Lung (tissue), 12 donors: ENCODE data around the gene CIAO3. TPM values are rescaled to one million over a fixed set of nuclear protein-coding genes. Genes with fewer than 3 reads are reported as not detected.
"Not testable (repeated sequence)": the region's sequence is repeated elsewhere in the genome, so short reads cannot be mapped to it uniquely, and the experiment has no call there.

Experiments used
- ATAC-seq: fragments of 200-7000 bp; cut with Tn5 transposase; one replicate; pipeline ENCODE4 v1.9.1; 2020; ENCODE audit warnings: moderate number of reproducible peaks; ENCODE audit not compliant: insufficient read depth, low FRiP score
- DNase-seq, 3 donors: peaks; one replicate each; pipeline ENCODE4 v3.0.0-alpha.2; 2013 to 2017
- H3K27ac ChIP-seq, 2 donors: one replicate each; pipeline ENCODE4 v1.5.1; 2013; ENCODE audit warnings: mild to moderate bottlenecking in 2 of 2, moderate library complexity in 2 of 2, control low read depth in 1 of 2, inconsistent platforms in 1 of 2, low read depth in 1 of 2, low read length in 1 of 2
- H3K27me3 ChIP-seq, 3 donors: one replicate each; pipeline ENCODE4 v1.5.1; 2013; ENCODE audit warnings: low read length in 2 of 3; ENCODE audit not compliant: control insufficient read depth in 3 of 3, insufficient read depth in 3 of 3
- H3K36me3 ChIP-seq, 4 donors: one replicate each; pipeline ENCODE4 v1.5.1; 2013; ENCODE audit warnings: low read length in 4 of 4, mild to moderate bottlenecking in 1 of 4, moderate library complexity in 1 of 4; ENCODE audit not compliant: control insufficient read depth in 4 of 4, insufficient read depth in 4 of 4
- H3K4me1 ChIP-seq, 5 donors: one replicate each; pipeline ENCODE4 v1.5.1; 2013; ENCODE audit warnings: low read length in 5 of 5, mild to moderate bottlenecking in 2 of 5, moderate library complexity in 1 of 5; ENCODE audit not compliant: control insufficient read depth in 5 of 5, insufficient read depth in 5 of 5
- H3K4me3 ChIP-seq: one replicate; pipeline ENCODE4 v1.5.1; 2013; ENCODE audit warnings: mild to moderate bottlenecking, control low read depth, moderate library complexity
- H3K9ac ChIP-seq, 2 donors: one replicate each; pipeline ENCODE4 v1.5.1; 2013; ENCODE audit warnings: low read length in 2 of 2, control low read depth in 1 of 2; ENCODE audit not compliant: insufficient read depth in 1 of 2
- H3K9me3 ChIP-seq, 4 donors: one replicate each; pipeline ENCODE4 v1.5.1; 2013; ENCODE audit warnings: low read length in 3 of 4, mild to moderate bottlenecking in 1 of 4, moderate library complexity in 1 of 4; ENCODE audit not compliant: control insufficient read depth in 4 of 4, insufficient read depth in 3 of 4
- CTCF ChIP-seq: IDR thresholded peaks from 2 replicates; pipeline ENCODE4 v1.5.1; 2012; ENCODE audit warnings: mild to moderate bottlenecking; ENCODE audit errors: control extremely low read depth, extremely low read depth
- WGBS, 2 donors: extraction: QIAGEN DNeasy Blood & Tissue Kit; methylation state at CpG; one replicate each; pipeline ENCODE4 v1.1.7; 2013; 5-methylcytosine and 5-hydroxymethylcytosine counted together
- polyA plus RNA-seq, 2 donors: library from polyadenylated mRNA; stranded (reverse); fragments of 200-250 nt; gene quantifications; one replicate each; pipeline ENCODE4 v1.2.1, GENCODE V29; 2013
- total RNA-seq, 2 donors: library from RNA; depleted of rRNA in 1 of 2; stranded (reverse); fragments of >200 nt in 1 of 2; gene quantifications; one replicate each; pipeline ENCODE4 v1.2.1, GENCODE V29; 2014 to 2021
- donor health status: control.
- donor health status: control.
- donor health status: Bipolar disorder and iron deficiency.
- donor health status: healthy.
- donor health status: DM: yes; HTN: yes; CAD: no.

Gene CIAO3
- total and polyA plus RNA-seq, 4 donors, result 21.0 to 40.6 (median 30.7) TPM

GRCh38 chr16:743794-744500 is 3.1 kb upstream of the CIAO3 start:
- no peak overlapping the region for H3K4me3 ChIP-seq
- H3K4me1 ChIP-seq, result peaks cover 0 to 13% (median 5%) of the 10 kb centered on the region in 5 donors
- no peak overlapping the region for H3K27ac ChIP-seq
- ATAC-seq, result no peak
- WGBS, 2 donors, result 80 to 82% methylated on average over 21 of the region's 21 CpGs
- no peak for DNase-seq
- H3K27me3 ChIP-seq, result no peaks in the 10 kb centered on the region
- TF ChIP-seq CTCF, result no peak
- no peaks in the 10 kb centered on the region for H3K9me3 ChIP-seq
- H3K36me3 ChIP-seq, result peaks cover 0 to 2% (median 0%) of the 10 kb centered on the region in 4 donors
- H3K9ac ChIP-seq, result no peak overlapping the region

- not testable (repeated sequence) for ATAC-seq, H3K9ac ChIP-seq, H3K4me3 ChIP-seq, DNase-seq, H3K36me3 ChIP-seq, H3K27ac ChIP-seq, H3K27me3 ChIP-seq, H3K9me3 ChIP-seq
- 83 to 90% methylated on average over 14 of the region's 14 CpGs for WGBS, 2 donors
- peaks cover 0 to 13% (median 5%) of the 10 kb centered on the region in 5 donors for H3K4me1 ChIP-seq
These were observed 2.1 kb upstream of the CIAO3 start for GRCh38 chr16:742894-743293.

GRCh38 chr16:741986-742629 is 1.3 kb upstream of the CIAO3 start:
- no peak overlapping the region for H3K27ac ChIP-seq
- 91 to 95% methylated on average over 15 of the region's 15 CpGs for WGBS, 2 donors
- no peaks in the 10 kb centered on the region for H3K27me3 ChIP-seq
- no peak for DNase-seq
- H3K4me3 ChIP-seq, result no peak overlapping the region
- H3K9ac ChIP-seq, result no peak overlapping the region
- no peaks in the 10 kb centered on the region for H3K9me3 ChIP-seq
- H3K36me3 ChIP-seq, result peaks cover 0 to 9% (median 3%) of the 10 kb centered on the region in 4 donors
- TF ChIP-seq CTCF, result no peak
- H3K4me1 ChIP-seq, result peaks cover 0 to 13% (median 5%) of the 10 kb centered on the region in 5 donors
- ATAC-seq, result no peak

- peak overlapping the region; percentile 92 for H3K4me3 ChIP-seq
- TF ChIP-seq CTCF, result no peak
- H3K9ac ChIP-seq, result peak overlapping the region in 1 of 2 donors; percentile 63
- peak overlapping the region; percentile 32 to 68 for H3K27ac ChIP-seq
- no peaks in the 10 kb centered on the region for H3K27me3 ChIP-seq
- DNase-seq (no peak), ATAC-seq (no peak)
- H3K4me1 ChIP-seq, result peaks cover 0 to 13% (median 5%) of the 10 kb centered on the region in 5 donors
- H3K36me3 ChIP-seq, result peaks cover 0 to 21% (median 5%) of the 10 kb centered on the region in 4 donors
- H3K9me3 ChIP-seq, result no peaks in the 10 kb centered on the region
- WGBS, 2 donors, result 0 to 1% methylated on average over 20 to 22 of the region's 22 CpGs
These were observed 386 bp downstream of the CIAO3 start for GRCh38 chr16:740459-740763.
